Omental fat pad (tissue), 4 donors: ENCODE results near the gene TTI1. TPM values are rescaled to one million over a fixed set of nuclear protein-coding genes. Genes with fewer than 3 reads are reported as not detected.

ENCODE experiments used
- ATAC-seq: fragments of 150-250 bp; one replicate; pipeline ENCODE4 v1.9.1; 2016; ENCODE audit warnings: mild to moderate bottlenecking, moderate library complexity; ENCODE audit not compliant: low FRiP score
- DNase-seq: peaks from one replicate; pipeline ENCODE4 v3.0.0-alpha.2; 2019; ENCODE audit warnings: low spot score
- CTCF ChIP-seq, 3 donors: fragments of 450-650 bp; IDR thresholded peaks; one replicate each; pipeline ENCODE4 v1.5.1; 2016 to 2017; ENCODE audit warnings: antibody characterized with exemption in 3 of 3, mild to moderate bottlenecking in 3 of 3, moderate library complexity in 2 of 3
- total RNA-seq, 4 donors: library from RNA; depleted of rRNA; stranded (reverse); fragments of >200 nt; gene quantifications; one replicate each; pipeline ENCODE4 v1.1.0, GENCODE V29; 2016

Gene TTI1
- total RNA-seq, 4 donors from 2014 or later, result 10.6 to 29.3 (median 15.0) TPM

- DNase-seq (no peak), ATAC-seq (no peak)
- no peak for TF ChIP-seq CTCF (IDR thresholded peaks at IDR 0.05)
Observed at GRCh38 chr20:37944456-37944981, 88.7 kb downstream of the TTI1 start.

- ATAC-seq, result no peak
- no peak for DNase-seq
- TF ChIP-seq CTCF (IDR thresholded peaks at IDR 0.05), result no peak
Observed at GRCh38 chr20:37943501-37944455, 89.5 kb downstream of the TTI1 start.

- ATAC-seq (no peak), DNase-seq (no peak)
- TF ChIP-seq CTCF (IDR thresholded peaks at IDR 0.05), result no peak
Observed at GRCh38 chr20:37943033-37943432, 90.2 kb downstream of the TTI1 start.

- no peak for TF ChIP-seq CTCF (IDR thresholded peaks at IDR 0.05)
- ATAC-seq (no peak), DNase-seq (no peak)
Observed at GRCh38 chr20:37941992-37942391, 91.3 kb downstream of the TTI1 start.

GRCh38 chr20:37941332-37941731, 91.9 kb downstream of the TTI1 start:
- DNase-seq (peak; percentile 4), ATAC-seq (no peak)
- TF ChIP-seq CTCF (IDR thresholded peaks at IDR 0.05), result no peak

GRCh38 chr20:37940858-37941257, 92.4 kb downstream of the TTI1 start:
- no peak for TF ChIP-seq CTCF (IDR thresholded peaks at IDR 0.05)
- DNase-seq (no peak), ATAC-seq (no peak)
